GM12864 (cell line): ENCODE results near the gene SNAPC3.

Source experiments
- DNase-seq: peaks from one replicate; pipeline ENCODE4 v3.0.0-alpha.2; 2011; ENCODE audit warnings: low read depth
- H3K4me3 ChIP-seq: 2 replicates; pipeline ENCODE4 v1.5.1; 2011; ENCODE audit warnings: mild to moderate bottlenecking, low read depth, low read length, control low read depth
- CTCF ChIP-seq: IDR thresholded peaks from 2 replicates; pipeline ENCODE4 v1.5.1; 2011; ENCODE audit warnings: low read depth, mild to moderate bottlenecking, moderate library complexity, low read length, control low read depth, inconsistent platforms; ENCODE audit errors: missing control alignments

SNAPC3 gene

GRCh38 chr9:15485836-15486666 is 63.4 kb downstream of the SNAPC3 start:
- DNase-seq = no peak
- peak; percentile 32 for TF ChIP-seq CTCF
- H3K4me3 ChIP-seq = no peak overlapping the region

- no peak overlapping the region for H3K4me3 ChIP-seq
- no peak for TF ChIP-seq CTCF
- DNase-seq = no peak
These were observed 69.3 kb downstream of the SNAPC3 start for GRCh38 chr9:15491950-15492349.

- no peak for TF ChIP-seq CTCF
- no peak for DNase-seq
- no peak overlapping the region for H3K4me3 ChIP-seq
These were observed 69.9 kb downstream of the SNAPC3 start for GRCh38 chr9:15492485-15493150.

GRCh38 chr9:15498246-15498995 is 75.7 kb downstream of the SNAPC3 start:
- no peak for DNase-seq
- no peak overlapping the region for H3K4me3 ChIP-seq
- no peak for TF ChIP-seq CTCF

GRCh38 chr9:15499139-15499538 is 76.5 kb downstream of the SNAPC3 start:
- no peak for DNase-seq
- no peak overlapping the region for H3K4me3 ChIP-seq
- no peak for TF ChIP-seq CTCF

GRCh38 chr9:15501179-15501578 is 78.5 kb downstream of the SNAPC3 start:
- no peak overlapping the region for H3K4me3 ChIP-seq
- DNase-seq = no peak
- TF ChIP-seq CTCF = no peak
